Sigmoid colon (tissue), 7 donors: ENCODE results near the gene MIOX. TPM values are rescaled to one million over a fixed set of nuclear protein-coding genes. Genes with fewer than 3 reads are reported as not detected.

Experiments
- DNase-seq: peaks from one replicate; pipeline ENCODE4 v3.0.0-alpha.2; 2019
- H3K27ac ChIP-seq, 4 donors: fragments of 200-600 bp; sonication (generic); one replicate each; pipeline ENCODE4 v1.5.1; 2016 to 2019; ENCODE audit warnings: mild to moderate bottlenecking in 1 of 4
- H3K27me3 ChIP-seq, 3 donors: fragments of 200-600 bp; sonication (generic); one replicate each; pipeline ENCODE4 v1.5.1; 2019; ENCODE audit warnings: mild to moderate bottlenecking in 1 of 3
- H3K36me3 ChIP-seq, 4 donors: fragments of 200-600 bp; sonication (generic); one replicate each; pipeline ENCODE4 v1.5.1; 2016 to 2019
- H3K4me1 ChIP-seq, 4 donors: fragments of 200-600 bp; sonication (generic); one replicate each; pipeline ENCODE4 v1.5.1; 2017 to 2019
- H3K4me3 ChIP-seq, 4 donors: fragments of 200-600 bp; sonication (generic); one replicate each; pipeline ENCODE4 v1.5.1; 2017 to 2019; ENCODE audit warnings: mild to moderate bottlenecking in 2 of 4, moderate library complexity in 1 of 4
- H3K9me3 ChIP-seq, 4 donors: fragments of 200-600 bp in 3 of 4; sonication (generic) in 3 of 4; one replicate each; pipeline versions ENCODE4 v1.5.1 to v1.6.1; 2013 to 2019
- CTCF ChIP-seq, 4 experiments: fragments of 450-650 bp in 3 of 4; fragments of 200-600 bp in 1 of 4; IDR thresholded peaks; one replicate each; pipeline ENCODE4 v1.5.1; 2016 to 2019; ENCODE audit warnings: antibody characterized with exemption in 4 of 4, mild to moderate bottlenecking in 3 of 4, moderate library complexity in 2 of 4
- EP300 ChIP-seq, 4 donors: sonication (generic); formaldehyde crosslinking; IDR thresholded peaks; one replicate each; pipeline ENCODE4 v1.6.1; 2017; ENCODE audit warnings: antibody characterized with exemption in 4 of 4
- POLR2A ChIP-seq, 2 donors: fragments of 450-650 bp; IDR thresholded peaks; one replicate each; pipeline ENCODE4 v1.6.1; 2016; ENCODE audit warnings: antibody characterized with exemption in 2 of 2, mild to moderate bottlenecking in 2 of 2, moderate library complexity in 2 of 2
- POLR2AphosphoS5 ChIP-seq, 4 donors: sonication (generic); formaldehyde crosslinking; IDR thresholded peaks; one replicate each; pipeline ENCODE4 v1.6.1; 2017; ENCODE audit warnings: antibody characterized with exemption in 4 of 4
- WGBS, 2 donors: extraction: QIAGEN DNeasy Blood & Tissue Kit; methylation state at CpG; one replicate each; pipeline ENCODE4 v1.1.7; 2013; 5-methylcytosine and 5-hydroxymethylcytosine counted together
- intact Hi-C: fragments of 100-400 bp; cut with DNase I; formaldehyde crosslinking; loops from one replicate; pipeline ENCODE4 v1.15.1; 2023
- polyA plus RNA-seq, 3 donors: library from polyadenylated mRNA; stranded (reverse); fragments of 200-250 nt; gene quantifications; one replicate each; pipeline ENCODE4 v1.2.3, GENCODE V29; 2013
- total RNA-seq, 4 donors: library from RNA; depleted of rRNA; stranded (reverse); fragments of >200 nt; gene quantifications; one replicate each; pipeline ENCODE4 v1.1.0, GENCODE V29; 2016
- donor health status: healthy with polysubstance abuse.
- donor health status: Bipolar disorder and iron deficiency.
- donor health status: healthy.

The MIOX gene
- total and polyA plus RNA-seq, 7 donors: 0.20 TPM; not detected in 6

- Histone ChIP-seq H3K9me3 (no peaks in the 10 kb centered on the region), H3K27me3 (no peaks in the 10 kb centered on the region), H3K36me3 (peaks cover 7 to 11% (median 9%) of the 10 kb centered on the region in 4 donors), H3K4me1 (peaks cover 0 to 8% (median 0%) of the 10 kb centered on the region in 4 donors), H3K27ac (no peak overlapping the region), H3K4me3 (no peak overlapping the region)
- WGBS, 2 donors: 8 to 18% methylated on average over 13 of the region's 13 CpGs
- no peak for DNase-seq
- intact Hi-C loops: no loop called here
- no peak for TF ChIP-seq POLR2A (IDR thresholded peaks at IDR 0.05)
- TF ChIP-seq CTCF (IDR thresholded peaks at IDR 0.05): peak in 3 of 4 experiments; percentile 17 to 28 (median 24)
- TF ChIP-seq EP300 (IDR thresholded peaks at IDR 0.05): no peak
- no peak for TF ChIP-seq POLR2AphosphoS5 (IDR thresholded peaks at IDR 0.05)
Observed at GRCh38 chr22:50498322-50498890, 11.7 kb downstream of the MIOX start.

GRCh38 chr22:50500452-50500851, 13.8 kb downstream of the MIOX start:
- Histone ChIP-seq H3K9me3 (no peaks in the 10 kb centered on the region), H3K27ac (no peak overlapping the region), H3K27me3 (no peaks in the 10 kb centered on the region), H3K36me3 (peaks cover 15 to 28% (median 24%) of the 10 kb centered on the region in 4 donors), H3K4me1 (peaks cover 0 to 10% (median 0%) of the 10 kb centered on the region in 4 donors), H3K4me3 (no peak overlapping the region)
- DNase-seq: no peak
- 84 to 89% methylated on average over 12 of the region's 12 CpGs for WGBS, 2 donors
- intact Hi-C loops: no loop called here
- no peak for TF ChIP-seq POLR2A (IDR thresholded peaks at IDR 0.05)

- peaks cover 20 to 36% (median 29%) of the 10 kb centered on the region in 4 donors for H3K36me3 ChIP-seq
- H3K27ac ChIP-seq: no peak overlapping the region
- H3K4me1 ChIP-seq: peaks cover 0 to 26% (median 12%) of the 10 kb centered on the region in 4 donors
- TF ChIP-seq CTCF (IDR thresholded peaks at IDR 0.05) (no peak), EP300 (IDR thresholded peaks at IDR 0.05) (no peak), POLR2AphosphoS5 (IDR thresholded peaks at IDR 0.05) (no peak)
- no peak overlapping the region for H3K4me3 ChIP-seq
- no peaks in the 10 kb centered on the region for H3K9me3 ChIP-seq
- intact Hi-C loops: no loop called here
- no peaks in the 10 kb centered on the region for H3K27me3 ChIP-seq
- no peak for DNase-seq
- 87 to 89% methylated on average over 6 of the region's 6 CpGs for WGBS, 2 donors
Observed at GRCh38 chr22:50502096-50502495, 15.4 kb downstream of the MIOX start.

GRCh38 chr22:50502628-50503474, 16.2 kb downstream of the MIOX start:
- DNase-seq: no peak
- Histone ChIP-seq H3K27me3 (no peaks in the 10 kb centered on the region), H3K36me3 (peaks cover 20 to 36% (median 29%) of the 10 kb centered on the region in 4 donors), H3K27ac (no peak overlapping the region), H3K4me1 (peaks cover 0 to 27% (median 13%) of the 10 kb centered on the region in 4 donors), H3K9me3 (no peaks in the 10 kb centered on the region), H3K4me3 (no peak overlapping the region)
- intact Hi-C loops: no loop called here
- WGBS, 2 donors: 87 to 91% methylated on average over 24 of the region's 24 CpGs
- TF ChIP-seq POLR2A (IDR thresholded peaks at IDR 0.05) (no peak), EP300 (IDR thresholded peaks at IDR 0.05) (no peak), CTCF (IDR thresholded peaks at IDR 0.05) (no peak), POLR2AphosphoS5 (IDR thresholded peaks at IDR 0.05) (no peak)

DNA sequence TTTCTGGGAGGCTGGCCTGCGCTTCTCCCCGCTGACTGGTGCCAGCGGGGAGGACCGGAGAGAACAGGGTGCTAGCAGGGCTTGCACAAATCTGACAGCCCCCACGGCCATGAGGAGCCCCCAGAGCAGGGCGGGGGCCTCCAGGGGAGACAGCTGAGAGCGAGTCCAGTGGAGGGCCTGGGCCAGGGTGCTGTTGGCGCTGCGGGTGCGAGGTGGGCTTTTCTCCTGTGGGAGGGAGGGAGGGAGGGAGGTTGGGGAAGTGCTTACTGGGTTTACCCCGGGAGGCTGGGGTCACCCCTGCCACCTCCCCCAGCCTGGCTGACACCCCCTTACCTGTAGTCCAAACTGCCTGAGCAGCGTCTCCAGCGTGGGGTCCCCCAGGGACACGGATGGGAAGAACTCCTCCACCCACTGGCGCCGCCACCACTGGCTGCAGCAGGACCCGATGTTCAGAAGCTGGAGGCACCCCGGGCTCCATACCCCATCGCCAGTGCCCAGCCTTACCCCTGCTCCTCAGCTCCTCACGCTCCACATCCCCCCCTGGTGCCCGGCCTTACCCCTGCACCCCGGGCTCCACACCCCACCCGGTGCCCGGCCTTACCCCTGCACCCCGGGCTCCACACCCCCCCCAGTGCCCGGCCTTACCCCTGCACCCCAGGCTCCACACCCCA, 17.0 kb downstream of the MIOX start:
- 81 to 93% methylated on average over 25 to 26 of the region's 26 CpGs for WGBS, 2 donors
- no peak for TF ChIP-seq POLR2AphosphoS5 (IDR thresholded peaks at IDR 0.05)
- no peak for TF ChIP-seq POLR2A (IDR thresholded peaks at IDR 0.05)
- no peak for TF ChIP-seq EP300 (IDR thresholded peaks at IDR 0.05)
- TF ChIP-seq CTCF (IDR thresholded peaks at IDR 0.05): no peak

More for the DNA sequence above, 17.0 kb downstream of the MIOX start:
- H3K4me3 ChIP-seq: no peak overlapping the region
- intact Hi-C loops: no loop called here
- DNase-seq: peak; percentile 69
- peaks cover 0 to 25% (median 16%) of the 10 kb centered on the region in 4 donors for H3K4me1 ChIP-seq
- H3K27me3 ChIP-seq: no peaks in the 10 kb centered on the region
- H3K27ac ChIP-seq: no peak overlapping the region
- peaks cover 20 to 36% (median 29%) of the 10 kb centered on the region in 4 donors for H3K36me3 ChIP-seq
- H3K9me3 ChIP-seq: no peaks in the 10 kb centered on the region
